Naive thymus-derived CD4-positive, alpha-beta T cell (primary cell): ENCODE results near the gene MTG2. TPM values are rescaled to one million over a fixed set of nuclear protein-coding genes. Genes with fewer than 3 reads are reported as not detected.

Experiments
- ATAC-seq: fragments of 150-1000 bp; cut with Tn5 transposase; 2 replicates; pipeline ENCODE4 v1.10.0; 2021; ENCODE audit warnings: mild to moderate bottlenecking, moderate library complexity
- CTCF ChIA-PET: fragments of 350-600 bp; sonication (Branson Sonifier 250); formaldehyde crosslinking; loops from one replicate; lab custom pipeline; 2021; ENCODE audit warnings: antibody characterized with exemption; lab: Charles Lee
- POLR2A ChIA-PET: fragments of 350-600 bp; sonication (Branson Sonifier 250); formaldehyde crosslinking; loops from one replicate; lab custom pipeline; 2021; ENCODE audit warnings: antibody characterized with exemption, inconsistent platforms; lab: Charles Lee
- DNase-seq, 9 donors: peaks; one replicate each; pipeline versions ENCODE4 v3.0.0 to v3.0.0-alpha.2; 2020 to 2022; ENCODE audit warnings: mixed read lengths in 1 of 9
- H3K27ac ChIP-seq: one replicate; pipeline ENCODE4 v1.7.0; 2013; ENCODE audit warnings: mild to moderate bottlenecking, low read depth, low read length, moderate library complexity
- H3K27me3 ChIP-seq, 2 donors: one replicate each; pipeline ENCODE4 v1.7.0; 2013; ENCODE audit warnings: low read length in 2 of 2, mild to moderate bottlenecking in 2 of 2, moderate library complexity in 2 of 2; ENCODE audit not compliant: control insufficient read depth in 2 of 2, insufficient read depth in 2 of 2
- H3K36me3 ChIP-seq, 3 experiments: 1 replicate in 2 of 3; 2 replicates in 1 of 3; pipeline ENCODE4 v1.7.0; 2013; ENCODE audit warnings: low read length in 3 of 3, mild to moderate bottlenecking in 3 of 3, moderate library complexity in 1 of 3; ENCODE audit not compliant: insufficient read depth in 3 of 3, control insufficient read depth in 2 of 3
- H3K4me1 ChIP-seq, 2 donors: one replicate each; pipeline ENCODE4 v1.7.0; 2013; ENCODE audit warnings: low read length in 2 of 2, mild to moderate bottlenecking in 2 of 2, moderate library complexity in 1 of 2; ENCODE audit not compliant: control insufficient read depth in 2 of 2, insufficient read depth in 2 of 2
- H3K4me3 ChIP-seq: 2 replicates; pipeline ENCODE4 v1.7.0; 2013; ENCODE audit warnings: mild to moderate bottlenecking, low read length
- H3K9me3 ChIP-seq, 3 experiments: 1 replicate in 2 of 3; 2 replicates in 1 of 3; pipeline ENCODE4 v1.7.0; 2013; ENCODE audit warnings: low read length in 3 of 3; ENCODE audit not compliant: control insufficient read depth in 2 of 3
- H3K27ac Mint-ChIP-seq, 9 donors: one replicate each; pipeline ENCODE4 v1.8.0; 2020 to 2022; ENCODE audit warnings: mixed read lengths in 9 of 9, mild to moderate bottlenecking in 8 of 9, moderate library complexity in 5 of 9, inconsistent platforms in 2 of 9
- H3K27me3 Mint-ChIP-seq, 5 donors: one replicate each; pipeline ENCODE4 v1.8.0; 2021 to 2022; ENCODE audit warnings: mixed read lengths in 5 of 5, mild to moderate bottlenecking in 1 of 5
- H3K36me3 Mint-ChIP-seq, 5 donors: one replicate each; pipeline ENCODE4 v1.8.0; 2020 to 2022; ENCODE audit warnings: mixed read lengths in 5 of 5, mild to moderate bottlenecking in 3 of 5, inconsistent platforms in 1 of 5
- H3K4me1 Mint-ChIP-seq, 7 donors: one replicate each; pipeline ENCODE4 v1.8.0; 2020 to 2022; ENCODE audit warnings: mixed read lengths in 7 of 7, mild to moderate bottlenecking in 3 of 7, inconsistent platforms in 1 of 7
- H3K4me3 Mint-ChIP-seq, 10 donors: one replicate each; pipeline ENCODE4 v1.8.0; 2020 to 2022; ENCODE audit warnings: mild to moderate bottlenecking in 10 of 10, mixed read lengths in 10 of 10, moderate library complexity in 6 of 10, inconsistent platforms in 2 of 10
- H3K9me3 Mint-ChIP-seq, 11 donors: one replicate each; pipeline ENCODE4 v1.8.0; 2020 to 2022; ENCODE audit warnings: mixed read lengths in 11 of 11, mild to moderate bottlenecking in 4 of 11, inconsistent platforms in 1 of 11, moderate library complexity in 1 of 11
- intact Hi-C, 2 donors: fragments of 100-400 bp; cut with micrococcal nuclease; formaldehyde crosslinking; loops; one replicate each; pipeline ENCODE4 v1.15.1; 2023
- polyA plus RNA-seq, 2 donors: library from polyadenylated mRNA; unstranded; fragments of 300-500 nt; fragmentation: Illumina TruSeq; gene quantifications; one replicate each; pipeline ENCODE4 v1.2.3, GENCODE V29; 2021
- total RNA-seq, 6 experiments: library from RNA in 5 of 6; stranded (reverse) in 5 of 6; gene quantifications; 1 replicate in 5 of 6; 2 replicates in 1 of 6; pipeline ENCODE4 v1.2.3 and lab custom pipeline; 2021 to 2026

The MTG2 gene
- total and polyA plus RNA-seq, 7 experiments from 2014 or later = 18.2 to 51.5 (median 31.8) TPM

DNA sequence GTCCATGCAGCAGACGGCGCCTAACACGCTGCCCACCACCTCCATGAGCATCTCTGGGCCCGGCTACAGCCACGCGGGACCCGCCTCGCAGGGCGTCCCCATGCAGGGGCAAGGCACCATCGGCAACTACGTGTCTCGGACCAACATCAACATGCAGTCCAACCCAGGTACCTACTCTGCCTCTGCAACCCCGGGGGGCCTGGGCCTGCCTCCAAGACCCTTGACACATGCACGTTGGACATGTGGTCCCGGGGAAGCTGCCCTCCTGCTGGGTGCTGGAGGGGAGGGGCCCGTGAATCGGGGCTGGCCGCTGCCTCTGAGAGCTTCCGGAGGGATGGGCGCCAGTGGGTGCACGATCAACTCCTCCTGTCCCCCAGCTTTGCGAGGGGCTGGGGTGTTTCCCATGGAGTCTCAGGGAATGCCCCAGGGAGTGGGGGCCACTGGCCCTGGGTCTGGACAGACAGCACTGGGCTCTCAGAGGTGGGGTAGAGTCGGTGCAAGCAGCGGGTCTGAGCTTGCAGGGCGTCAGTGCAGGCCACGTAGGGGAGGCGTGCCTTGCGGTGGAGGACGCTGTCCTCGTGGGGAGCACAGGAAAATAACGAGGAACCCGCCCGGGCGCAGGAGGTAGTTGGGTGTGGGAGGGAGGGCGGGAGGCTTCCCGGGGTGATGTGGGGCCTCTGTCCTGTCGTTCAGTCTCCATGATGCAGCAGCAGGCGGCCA lies 19.9 kb upstream of the MTG2 start:
- H3K27ac Mint-ChIP-seq = no peak overlapping the region
- intact Hi-C loops = no loop called here
- ChIA-PET CTCF (no interaction called here), POLR2A (no interaction called here)
- ATAC-seq (no peak), DNase-seq (no peak)
- H3K9me3 Mint-ChIP-seq = no peaks in the 10 kb centered on the region
- H3K27me3 Mint-ChIP-seq = no peaks in the 10 kb centered on the region
- H3K4me1 Mint-ChIP-seq = peaks cover 0 to 5% (median 0%) of the 10 kb centered on the region in 7 donors
- no peak overlapping the region for H3K4me3 Mint-ChIP-seq
- H3K4me1 ChIP-seq = peaks cover 0 to 3% of the 10 kb centered on the region in 2 donors
- H3K27ac ChIP-seq = no peak overlapping the region
- H3K9me3 ChIP-seq = no peaks in the 10 kb centered on the region
- no peak overlapping the region for H3K4me3 ChIP-seq
- H3K36me3 Mint-ChIP-seq = peaks cover 0 to 17% (median 6%) of the 10 kb centered on the region in 5 donors
- peaks cover 0 to 62% (median 0%) of the 10 kb centered on the region in 3 experiments for H3K36me3 ChIP-seq
- H3K27me3 ChIP-seq = no peaks in the 10 kb centered on the region

- Histone ChIP-seq H3K27ac (no peak overlapping the region), H3K36me3 (peaks cover 0 to 64% (median 0%) of the 10 kb centered on the region in 3 experiments), H3K4me3 (no peak overlapping the region), H3K27me3 (no peaks in the 10 kb centered on the region), H3K9me3 (no peaks in the 10 kb centered on the region), H3K4me1 (peaks cover 0 to 3% of the 10 kb centered on the region in 2 donors)
- Mint-ChIP-seq H3K36me3 (peaks cover 0 to 17% (median 6%) of the 10 kb centered on the region in 5 donors), H3K4me1 (peaks cover 0 to 5% (median 0%) of the 10 kb centered on the region in 7 donors), H3K27ac (no peak overlapping the region), H3K4me3 (no peak overlapping the region), H3K9me3 (no peaks in the 10 kb centered on the region), H3K27me3 (no peaks in the 10 kb centered on the region)
- CTCF ChIA-PET = no interaction called here
- ATAC-seq = no peak
- no peak for DNase-seq
- intact Hi-C loops = no loop called here
- POLR2A ChIA-PET = no interaction called here
These were observed 19.4 kb upstream of the MTG2 start for GRCh38 chr20:62163485-62163865.

GRCh38 chr20:62163986-62164762 lies 18.7 kb upstream of the MTG2 start:
- Histone ChIP-seq H3K4me3 (no peak overlapping the region), H3K27ac (no peak overlapping the region), H3K4me1 (peaks cover 0 to 3% of the 10 kb centered on the region in 2 donors), H3K27me3 (no peaks in the 10 kb centered on the region), H3K36me3 (peaks cover 0 to 70% (median 0%) of the 10 kb centered on the region in 3 experiments), H3K9me3 (no peaks in the 10 kb centered on the region)
- Mint-ChIP-seq H3K27ac (no peak overlapping the region), H3K4me1 (peaks cover 0 to 5% (median 0%) of the 10 kb centered on the region in 7 donors), H3K9me3 (no peaks in the 10 kb centered on the region), H3K4me3 (no peak overlapping the region), H3K27me3 (no peaks in the 10 kb centered on the region), H3K36me3 (peaks cover 0 to 17% (median 6%) of the 10 kb centered on the region in 5 donors)
- CTCF ChIA-PET = no interaction called here
- ATAC-seq (no peak), DNase-seq (no peak)
- POLR2A ChIA-PET = no interaction called here
- intact Hi-C loops = no loop called here

GRCh38 chr20:62164879-62165761 lies 17.7 kb upstream of the MTG2 start:
- intact Hi-C loops = no loop called here
- H3K36me3 Mint-ChIP-seq = peaks cover 0 to 13% (median 6%) of the 10 kb centered on the region in 5 donors
- no peaks in the 10 kb centered on the region for H3K9me3 Mint-ChIP-seq
- H3K27me3 ChIP-seq = no peaks in the 10 kb centered on the region
- ChIA-PET CTCF (no interaction called here), POLR2A (no interaction called here)
- H3K4me1 Mint-ChIP-seq = no peaks in the 10 kb centered on the region
- H3K36me3 ChIP-seq = peaks cover 0 to 70% (median 0%) of the 10 kb centered on the region in 3 experiments
- H3K4me1 ChIP-seq = no peaks in the 10 kb centered on the region
- H3K27ac Mint-ChIP-seq = no peak overlapping the region
- H3K9me3 ChIP-seq = no peaks in the 10 kb centered on the region
- no peak overlapping the region for H3K27ac ChIP-seq
- DNase-seq = no peak
- no peak overlapping the region for H3K4me3 ChIP-seq
- no peaks in the 10 kb centered on the region for H3K27me3 Mint-ChIP-seq
- no peak overlapping the region for H3K4me3 Mint-ChIP-seq
- no peak for ATAC-seq

GRCh38 chr20:62165762-62166399 lies 16.9 kb upstream of the MTG2 start:
- H3K4me1 ChIP-seq = no peaks in the 10 kb centered on the region
- peaks cover 0 to 64% (median 0%) of the 10 kb centered on the region in 3 experiments for H3K36me3 ChIP-seq
- Mint-ChIP-seq H3K27me3 (no peaks in the 10 kb centered on the region), H3K4me1 (no peaks in the 10 kb centered on the region), H3K27ac (no peak overlapping the region), H3K36me3 (peaks cover 0 to 11% (median 6%) of the 10 kb centered on the region in 5 donors), H3K9me3 (no peaks in the 10 kb centered on the region), H3K4me3 (no peak overlapping the region)
- intact Hi-C loops = no loop called here
- no peak overlapping the region for H3K27ac ChIP-seq
- H3K4me3 ChIP-seq = no peak overlapping the region
- no peaks in the 10 kb centered on the region for H3K27me3 ChIP-seq
- no peak for ATAC-seq
- ChIA-PET POLR2A (no interaction called here), CTCF (no interaction called here)
- DNase-seq = no peak
- H3K9me3 ChIP-seq = no peaks in the 10 kb centered on the region

DNA sequence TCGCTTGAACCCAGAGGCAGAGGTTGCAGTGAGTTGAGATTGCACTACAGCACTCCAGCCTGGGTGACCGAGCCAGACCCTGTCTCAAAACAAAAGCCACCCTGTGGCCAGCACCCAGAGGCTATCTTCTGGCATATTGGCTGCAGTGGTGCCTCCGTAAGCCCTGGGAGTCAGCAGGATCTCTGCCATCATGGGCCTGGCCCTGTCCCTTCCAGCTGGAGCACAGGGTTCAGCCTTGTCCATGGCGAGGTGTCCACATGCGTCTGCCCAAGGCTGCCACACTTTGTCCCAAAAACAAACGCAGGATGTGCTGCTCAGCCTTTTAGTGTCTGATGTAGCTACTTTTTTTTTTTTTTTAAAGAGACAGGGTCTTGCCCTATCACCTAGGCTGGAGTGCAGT lies 15.4 kb upstream of the MTG2 start:
- Mint-ChIP-seq H3K9me3 (no peaks in the 10 kb centered on the region), H3K4me3 (no peak overlapping the region), H3K27me3 (no peaks in the 10 kb centered on the region), H3K4me1 (no peaks in the 10 kb centered on the region), H3K27ac (no peak overlapping the region), H3K36me3 (peaks cover 0 to 11% (median 6%) of the 10 kb centered on the region in 5 donors)
- ATAC-seq (no peak), DNase-seq (no peak)
- H3K9me3 ChIP-seq = no peaks in the 10 kb centered on the region
- no peaks in the 10 kb centered on the region for H3K4me1 ChIP-seq
- H3K36me3 ChIP-seq = peaks cover 0 to 55% (median 0%) of the 10 kb centered on the region in 3 experiments
- intact Hi-C loops = no loop called here
- CTCF ChIA-PET = interaction anchor here (0.7 kb wide), 1 partner anchor 10 kb away, joined by 5 read pairs; no protein-coding TSS in a partner anchor
- H3K27ac ChIP-seq = no peak overlapping the region
- no peak overlapping the region for H3K4me3 ChIP-seq
- POLR2A ChIA-PET = interaction anchor here (0.6 kb wide), 1 partner anchor 67 kb away, joined by 3 read pairs; no protein-coding TSS in a partner anchor
- H3K27me3 ChIP-seq = no peaks in the 10 kb centered on the region
